GM12874 (cell line): Measurements from ENCODE around the gene ESPN.
A peak's percentile ranks its signal among the peaks of the same experiment; 100 is the strongest.

Experiments used
- TF ChIP-seq, protein P1 (sequence below): IDR thresholded peaks from 2 replicates; pipeline ENCODE4 v1.5.1; 2011; ENCODE audit warnings: low read depth, mild to moderate bottlenecking, control low read depth, low read length, moderate library complexity; ENCODE audit not compliant: insufficient read depth

Gene ESPN

DNA sequence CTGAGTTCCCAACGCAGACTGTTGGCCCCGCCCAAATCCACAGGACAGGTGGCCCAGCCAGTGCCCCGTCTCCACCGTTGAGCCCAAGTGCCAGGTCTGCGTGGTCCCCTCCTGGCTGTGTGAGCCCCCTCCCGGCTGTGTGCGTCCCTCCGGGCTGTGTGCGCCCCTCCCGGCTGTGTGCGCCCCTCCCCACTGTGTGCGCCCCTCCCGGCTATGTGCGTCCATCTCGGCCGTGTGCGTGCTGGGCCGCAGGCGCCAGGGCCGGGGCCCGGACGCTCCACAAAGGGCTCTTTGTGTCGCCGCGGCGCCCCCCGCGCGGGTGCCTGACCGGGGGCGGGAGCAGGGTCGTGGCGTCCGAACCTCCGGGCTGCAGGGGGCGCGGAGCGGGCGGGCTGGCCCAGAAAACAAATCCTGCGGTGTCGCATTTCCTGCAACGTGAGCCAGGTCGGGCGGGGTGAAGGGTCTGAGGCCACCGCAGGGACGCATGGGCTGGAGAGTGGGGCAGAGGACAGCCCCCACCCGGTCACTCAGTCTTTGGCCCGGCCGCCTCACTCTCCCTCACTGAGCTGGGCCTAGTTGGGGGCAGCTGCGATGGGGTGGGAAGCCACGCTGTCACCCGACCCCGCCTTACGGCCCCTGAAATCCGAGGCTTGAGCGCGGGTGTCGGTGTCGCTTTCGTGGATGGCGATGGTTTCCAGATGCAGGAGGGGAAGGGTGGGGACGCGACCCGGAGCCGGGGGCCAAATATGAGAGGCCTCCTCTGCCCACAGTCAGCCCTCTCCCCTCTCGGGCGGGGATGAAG, 22.6 kb downstream of the ESPN start:
- TF ChIP-seq, protein P1, sequence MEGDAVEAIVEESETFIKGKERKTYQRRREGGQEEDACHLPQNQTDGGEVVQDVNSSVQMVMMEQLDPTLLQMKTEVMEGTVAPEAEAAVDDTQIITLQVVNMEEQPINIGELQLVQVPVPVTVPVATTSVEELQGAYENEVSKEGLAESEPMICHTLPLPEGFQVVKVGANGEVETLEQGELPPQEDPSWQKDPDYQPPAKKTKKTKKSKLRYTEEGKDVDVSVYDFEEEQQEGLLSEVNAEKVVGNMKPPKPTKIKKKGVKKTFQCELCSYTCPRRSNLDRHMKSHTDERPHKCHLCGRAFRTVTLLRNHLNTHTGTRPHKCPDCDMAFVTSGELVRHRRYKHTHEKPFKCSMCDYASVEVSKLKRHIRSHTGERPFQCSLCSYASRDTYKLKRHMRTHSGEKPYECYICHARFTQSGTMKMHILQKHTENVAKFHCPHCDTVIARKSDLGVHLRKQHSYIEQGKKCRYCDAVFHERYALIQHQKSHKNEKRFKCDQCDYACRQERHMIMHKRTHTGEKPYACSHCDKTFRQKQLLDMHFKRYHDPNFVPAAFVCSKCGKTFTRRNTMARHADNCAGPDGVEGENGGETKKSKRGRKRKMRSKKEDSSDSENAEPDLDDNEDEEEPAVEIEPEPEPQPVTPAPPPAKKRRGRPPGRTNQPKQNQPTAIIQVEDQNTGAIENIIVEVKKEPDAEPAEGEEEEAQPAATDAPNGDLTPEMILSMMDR = no peak

DNA sequence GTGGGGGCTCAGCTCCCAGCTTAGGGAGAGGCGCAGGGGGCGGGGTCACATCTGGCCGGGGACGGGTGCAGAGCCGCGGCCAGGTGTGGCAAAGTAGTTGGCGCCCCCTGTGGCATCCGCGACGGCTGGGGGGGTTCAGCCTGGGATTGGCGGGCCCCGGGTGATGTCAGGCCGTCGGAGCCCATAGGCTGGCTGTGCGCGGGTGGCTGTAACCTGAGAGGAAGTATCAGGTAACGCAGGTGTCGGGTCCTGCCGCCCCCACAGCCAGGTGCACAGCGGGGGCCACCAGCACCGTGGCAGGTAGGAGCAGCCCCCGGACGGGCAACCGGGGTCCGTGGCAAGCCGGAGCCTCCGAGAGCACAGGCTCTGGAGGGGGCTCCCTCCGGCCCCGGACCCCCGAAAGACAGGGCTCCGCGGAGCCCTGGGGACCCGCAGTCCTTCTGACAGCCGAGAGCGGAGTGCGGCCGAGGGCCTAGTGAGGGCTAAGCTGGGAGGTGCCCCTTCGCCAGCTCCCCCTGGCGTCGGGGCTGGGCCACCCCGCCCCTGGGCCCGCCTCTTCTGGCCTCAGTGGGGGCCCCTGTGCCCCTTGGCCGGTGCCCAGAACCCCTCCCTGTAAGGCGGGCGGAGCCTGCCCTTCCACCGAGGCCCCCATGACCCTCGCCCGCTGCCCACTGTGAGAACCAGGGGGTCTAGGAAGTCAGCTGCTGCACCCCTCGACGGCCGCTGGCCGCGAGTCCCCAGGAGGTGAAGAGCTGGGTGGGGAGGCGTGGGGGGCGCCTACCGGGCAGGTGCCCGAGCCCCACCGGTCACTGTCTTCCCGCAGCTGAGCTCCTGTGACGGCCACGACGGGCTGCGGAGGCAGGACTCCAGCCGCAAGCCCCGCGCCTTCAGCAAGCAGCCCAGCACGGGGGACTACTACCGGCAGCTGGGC, 23.5 kb downstream of the ESPN start:
- TF ChIP-seq, protein P1 = 0 out of 2 replicates have a peak, but pooled peaks have one; percentile 16

DNA sequence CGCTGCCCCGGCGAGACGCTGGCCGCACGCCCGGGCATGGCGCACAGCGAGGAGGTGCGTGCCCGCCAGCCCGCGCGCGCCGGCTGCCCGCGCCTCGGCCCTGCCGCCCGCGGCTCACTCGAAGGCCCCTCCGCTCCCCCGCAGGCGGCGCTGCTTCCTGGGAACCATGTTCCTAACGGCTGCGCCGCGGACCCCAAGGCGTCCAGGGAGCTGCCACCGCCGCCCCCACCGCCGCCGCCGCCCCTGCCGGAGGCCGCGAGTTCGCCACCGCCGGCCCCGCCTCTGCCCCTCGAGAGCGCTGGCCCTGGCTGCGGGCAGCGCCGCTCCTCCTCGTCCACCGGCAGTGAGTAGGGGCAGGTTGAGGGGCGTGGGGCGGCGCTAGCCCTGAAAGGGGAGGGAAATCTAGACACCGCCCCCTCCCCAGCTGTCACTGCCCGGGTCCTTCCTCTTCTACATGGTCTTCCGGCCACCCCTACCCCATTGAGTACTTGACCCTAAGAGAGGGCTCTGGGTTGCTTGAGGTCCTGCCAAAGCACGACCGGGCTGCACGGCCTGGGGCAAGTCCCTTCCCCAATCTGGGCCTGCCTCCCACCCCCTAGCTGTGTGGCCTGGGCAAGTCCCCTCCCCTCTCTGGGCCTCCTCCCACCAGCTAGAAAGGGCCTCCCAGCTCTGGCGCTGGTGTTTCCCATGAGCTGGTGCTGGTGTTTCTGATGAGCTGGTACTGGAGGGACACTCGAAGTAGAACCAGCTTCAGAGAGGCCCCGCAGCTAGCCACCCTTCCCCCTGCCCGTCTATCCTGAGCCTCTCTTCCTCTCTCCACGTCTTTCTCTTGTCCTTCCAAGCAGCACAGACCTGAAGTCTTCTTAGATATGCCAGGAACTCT, 24.4 kb downstream of the ESPN start:
- TF ChIP-seq, protein P1 = no peak

DNA sequence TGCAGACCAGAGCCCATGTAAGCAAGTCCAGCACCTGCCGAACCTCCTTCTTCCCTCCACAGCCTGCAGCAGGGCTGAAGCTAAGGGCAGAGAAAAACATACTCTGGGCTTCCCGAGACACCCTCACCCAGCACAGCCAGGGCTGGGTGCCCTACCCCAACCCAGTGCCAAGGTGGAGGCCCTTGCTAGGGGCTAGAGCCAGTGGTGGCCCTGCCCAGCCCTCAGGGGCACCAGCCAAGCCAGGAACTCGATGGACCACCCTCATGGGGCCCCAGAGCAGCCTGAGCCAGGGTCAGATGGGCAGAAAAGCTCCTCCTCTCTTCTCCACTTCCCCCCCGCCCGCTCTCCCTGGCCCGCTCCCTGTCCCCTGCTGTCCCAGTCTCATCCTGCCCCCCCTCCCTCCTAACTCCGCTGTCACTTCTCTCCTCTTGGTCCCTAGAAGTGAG, 25.5 kb downstream of the ESPN start:
- TF ChIP-seq, protein P1 = no peak

DNA sequence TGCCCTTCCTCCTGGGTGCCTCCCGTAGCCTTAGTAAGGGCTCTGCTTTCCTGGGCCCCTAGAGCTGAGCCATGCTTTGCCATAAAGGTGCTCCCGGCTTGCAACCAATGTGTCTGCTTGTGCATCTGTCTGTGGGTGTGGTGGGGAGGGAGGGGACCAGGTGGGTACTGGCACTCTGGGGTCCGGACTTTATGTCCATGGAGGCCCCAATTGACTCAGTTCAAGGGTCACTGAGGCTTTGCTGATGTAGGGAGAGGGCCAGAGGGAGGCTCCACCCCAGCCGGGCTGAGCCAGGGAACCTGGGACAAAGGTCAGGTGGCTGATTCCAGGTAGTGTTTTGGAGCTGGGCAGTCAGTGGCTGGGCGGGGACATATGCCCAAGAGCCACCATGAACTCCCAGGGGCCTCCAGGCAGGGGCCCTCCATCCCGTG, 26.4 kb downstream of the ESPN start:
- TF ChIP-seq, protein P1 = no peak

DNA sequence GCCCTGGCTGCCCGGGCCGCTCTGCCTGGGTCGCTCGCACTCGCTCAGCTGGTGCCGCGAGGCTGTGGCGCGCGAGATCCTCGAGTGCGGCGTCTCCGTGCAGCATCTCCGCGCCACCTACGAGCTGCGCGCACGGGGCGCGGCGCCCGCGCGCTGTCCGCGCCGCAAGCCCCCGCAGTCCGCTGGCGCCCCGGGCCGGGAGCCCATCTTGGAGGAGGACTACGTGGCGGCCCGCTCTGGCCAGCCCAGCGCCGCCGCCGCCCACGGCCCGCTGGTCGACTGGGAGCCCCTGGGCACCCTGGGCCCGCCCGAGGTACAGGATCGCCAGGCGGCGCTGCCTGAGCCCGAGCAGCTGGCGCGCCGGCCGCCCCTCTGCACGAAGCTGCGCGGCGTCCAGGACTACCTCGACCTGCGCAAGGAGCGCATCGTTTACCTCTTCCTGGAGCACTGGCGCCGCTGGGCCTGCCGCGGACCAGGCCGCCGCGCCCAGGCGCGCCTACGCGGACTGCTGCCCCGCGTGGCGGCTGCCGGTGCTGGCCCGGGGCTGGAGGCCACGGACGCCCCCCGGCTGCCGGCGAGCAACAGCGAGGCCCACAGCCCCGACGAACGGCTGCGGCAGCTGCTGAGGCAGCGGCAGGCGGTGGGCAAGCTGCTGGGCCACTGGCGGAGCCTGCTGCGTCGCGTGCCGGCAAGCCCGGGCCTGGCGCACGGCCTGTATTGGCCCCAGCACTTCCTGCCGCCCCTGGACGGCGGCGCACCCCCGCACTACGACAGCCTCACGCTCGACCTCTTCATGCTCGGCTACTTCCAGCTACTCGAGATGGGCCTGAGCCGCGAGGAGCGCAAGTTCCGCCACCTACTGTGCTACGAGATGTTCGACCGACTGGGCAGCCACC, 30.5 kb downstream of the ESPN start:
- TF ChIP-seq, protein P1 = no peak
